HG02884 (cell line): ENCODE results near the gene SLC45A1.

Experiments
- ATAC-seq: cut with Tn5 transposase; IDR thresholded peaks from one replicate; pipeline ENCODE4 v1.9.1; 2021; ENCODE audit warnings: mild to moderate bottlenecking, moderate library complexity; ENCODE audit not compliant: unreplicated experiment

SLC45A1 gene

GRCh38 chr1:8334106-8334851 is 16.4 kb downstream of the SLC45A1 start:
- ATAC-seq, result no peak

DNA sequence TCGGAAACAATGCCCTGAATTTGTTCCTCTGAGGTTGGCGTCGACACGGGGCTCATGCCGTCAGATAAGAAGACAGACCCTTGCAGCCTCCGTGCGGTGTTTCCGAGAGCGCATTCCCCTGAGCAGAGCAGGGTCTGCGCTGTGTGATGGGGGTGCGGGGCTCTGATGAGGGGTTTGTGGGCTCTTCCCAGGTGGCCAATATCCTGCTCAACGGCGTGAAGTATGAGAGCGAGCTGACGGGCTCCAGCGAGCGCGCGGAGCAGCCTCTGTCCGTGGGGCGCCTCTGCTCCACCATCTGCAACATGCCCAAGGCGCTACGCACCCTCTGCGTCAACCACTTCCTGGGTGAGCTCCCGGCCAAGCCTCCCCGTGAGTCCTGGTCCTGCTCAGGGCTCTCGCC is 17.3 kb downstream of the SLC45A1 start:
- ATAC-seq, result no peak

- no peak for ATAC-seq
Observed at GRCh38 chr1:8337776-8338525, 20.0 kb downstream of the SLC45A1 start.

DNA sequence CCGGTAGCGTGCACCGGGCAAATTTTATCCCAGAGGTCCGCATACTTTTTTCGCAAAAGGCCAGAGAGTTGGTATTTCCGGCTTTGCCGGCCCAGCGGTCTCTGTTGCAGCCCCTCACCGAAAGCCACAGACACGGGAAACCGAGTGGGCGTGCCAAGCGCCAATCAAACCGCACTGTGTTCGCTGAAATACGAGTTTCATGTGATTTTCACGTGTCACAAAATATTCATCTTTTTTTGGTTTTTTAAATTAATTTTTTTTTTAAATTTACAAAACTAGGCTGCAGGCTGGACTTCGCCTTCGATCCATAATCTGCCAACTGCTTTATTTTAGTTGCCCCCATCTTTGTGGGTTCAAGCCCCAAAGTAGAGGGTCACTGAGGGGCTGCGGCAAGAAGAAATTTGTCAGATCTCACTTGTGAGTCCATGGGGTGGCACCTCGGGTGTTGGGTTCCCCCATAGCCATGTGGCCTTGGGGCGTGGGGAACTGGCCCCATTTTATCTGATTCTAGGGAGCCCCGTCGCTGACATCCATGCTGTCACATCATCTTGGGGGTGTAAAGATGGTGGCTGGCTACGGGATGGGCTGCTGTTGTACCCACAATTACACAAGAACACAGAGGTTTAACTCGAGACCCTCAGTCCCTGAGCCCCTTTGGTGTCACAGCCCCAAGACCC is 20.8 kb downstream of the SLC45A1 start:
- ATAC-seq, result no peak

DNA sequence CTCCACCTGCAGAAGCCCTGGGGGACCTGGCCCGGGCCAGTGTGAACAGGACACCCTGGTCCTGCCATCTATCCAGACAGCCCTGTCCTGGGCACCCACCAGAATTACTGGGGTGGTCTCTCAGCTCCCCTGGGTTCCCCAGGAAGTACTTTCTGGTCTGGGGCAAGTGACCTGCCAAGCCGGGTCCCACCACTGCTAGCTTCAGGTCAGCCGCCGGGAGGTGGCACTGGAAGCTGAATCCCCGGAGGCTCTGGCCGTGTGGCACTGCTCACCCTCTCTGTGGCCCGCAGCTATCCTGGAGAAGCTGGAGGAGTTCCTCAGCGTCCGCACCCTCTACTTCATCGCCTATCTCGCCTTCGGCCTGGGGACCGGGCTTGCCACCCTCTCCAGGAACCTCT is 21.3 kb downstream of the SLC45A1 start:
- ATAC-seq, result no peak

- no peak for ATAC-seq
Observed at GRCh38 chr1:8340448-8340847, 22.5 kb downstream of the SLC45A1 start.

DNA sequence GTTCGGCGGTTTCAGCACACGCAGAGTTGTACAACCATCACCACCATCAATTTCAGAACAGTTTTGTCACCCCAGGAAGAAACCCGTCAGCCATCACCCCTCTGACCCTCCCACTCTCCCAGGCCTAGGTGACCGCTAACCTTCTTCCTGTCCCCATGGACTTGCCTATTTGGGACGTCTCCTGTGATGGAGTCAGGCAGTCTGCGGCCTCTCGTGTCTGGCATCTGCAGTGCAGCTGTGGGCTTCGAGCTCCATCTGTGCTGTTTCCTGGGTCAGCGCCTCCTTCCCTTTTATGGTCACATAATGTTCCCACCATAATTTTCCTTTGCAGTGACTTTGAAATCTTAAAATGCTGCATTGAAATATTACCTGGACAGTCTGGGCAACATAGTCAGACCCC is 24.4 kb downstream of the SLC45A1 start:
- ATAC-seq, result no peak

DNA sequence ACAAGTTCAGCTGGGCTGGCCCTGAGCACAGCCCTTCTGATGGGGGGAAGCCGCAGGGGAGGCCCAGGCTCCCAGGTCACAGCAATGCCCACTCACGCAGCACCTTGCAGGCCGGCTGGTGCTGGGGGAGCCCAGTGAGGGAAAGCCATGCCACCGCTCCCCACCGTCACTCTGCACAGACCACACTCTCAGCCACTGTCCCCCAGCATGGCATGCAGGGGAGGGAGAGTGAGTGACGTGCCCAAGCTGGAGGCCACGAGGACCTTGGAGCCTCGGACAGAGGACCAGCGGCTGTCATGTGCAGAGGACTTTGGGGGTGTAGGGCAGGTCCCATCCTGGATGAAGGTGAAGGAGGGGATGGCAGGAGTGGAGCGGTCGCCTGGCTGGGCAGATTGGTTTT is 25.1 kb downstream of the SLC45A1 start:
- no peak for ATAC-seq

GRCh38 chr1:8343464-8344001 is 25.6 kb downstream of the SLC45A1 start:
- no peak for ATAC-seq

GRCh38 chr1:8344893-8345507 is 27.1 kb downstream of the SLC45A1 start:
- ATAC-seq, result no peak

- no peak for ATAC-seq
Observed at GRCh38 chr1:8345621-8346415, 27.9 kb downstream of the SLC45A1 start.

DNA sequence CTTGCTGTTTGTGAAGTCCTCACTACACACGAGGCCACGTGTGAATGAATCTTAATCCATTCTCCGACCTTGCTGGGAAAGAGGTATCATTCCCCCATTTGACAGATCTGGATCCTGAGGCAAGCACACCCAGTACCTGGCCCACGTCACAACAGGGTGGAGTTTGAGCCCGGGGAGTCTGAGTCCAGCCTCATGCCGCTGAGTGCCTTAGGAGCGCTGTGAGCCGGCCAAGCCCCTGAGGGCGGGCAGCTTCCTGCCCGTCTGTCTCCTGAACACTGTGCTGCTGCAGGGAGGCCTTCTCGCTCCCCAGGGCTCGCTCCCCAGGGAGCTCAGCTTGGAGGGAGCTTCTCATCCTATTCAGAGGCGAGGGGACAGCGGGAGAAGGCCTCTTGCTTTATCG is 29.7 kb downstream of the SLC45A1 start:
- ATAC-seq, result no peak

DNA sequence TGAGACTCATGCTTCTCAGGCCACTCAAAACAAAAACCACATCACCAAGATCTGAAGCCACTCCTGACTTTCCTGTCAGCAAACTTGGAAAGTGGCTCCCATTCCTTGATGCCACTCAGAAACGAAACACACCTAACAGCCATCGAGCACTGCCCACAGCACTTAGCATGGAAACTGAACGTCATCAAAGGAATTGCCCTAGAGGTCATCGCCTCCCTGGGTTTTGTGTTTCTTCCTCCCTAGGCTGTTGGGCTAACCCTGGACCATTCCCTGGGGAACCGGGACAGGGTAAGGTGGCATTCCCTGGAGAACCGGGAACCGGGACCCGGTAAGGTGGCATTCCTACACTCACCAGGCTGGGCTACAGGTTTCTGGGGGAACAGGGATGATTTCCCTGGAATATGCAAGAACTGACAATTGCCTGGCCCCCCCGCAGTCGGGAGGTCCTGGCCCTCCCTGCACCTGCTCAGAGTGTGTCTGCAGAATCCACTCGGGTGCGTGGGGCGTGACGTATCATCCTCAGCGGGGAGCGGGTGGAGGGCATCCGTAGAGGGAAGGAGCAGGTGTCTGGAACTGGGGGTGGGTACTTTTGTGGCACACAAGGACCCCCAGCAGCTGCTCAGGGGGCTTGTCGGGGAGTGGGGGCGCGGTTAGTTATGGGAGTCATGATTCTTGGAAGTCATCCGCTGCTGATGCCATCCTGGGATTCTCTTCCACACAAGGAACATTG is 30.3 kb downstream of the SLC45A1 start:
- no peak for ATAC-seq

GRCh38 chr1:8348777-8349472 is 31.0 kb downstream of the SLC45A1 start:
- no peak for ATAC-seq

DNA sequence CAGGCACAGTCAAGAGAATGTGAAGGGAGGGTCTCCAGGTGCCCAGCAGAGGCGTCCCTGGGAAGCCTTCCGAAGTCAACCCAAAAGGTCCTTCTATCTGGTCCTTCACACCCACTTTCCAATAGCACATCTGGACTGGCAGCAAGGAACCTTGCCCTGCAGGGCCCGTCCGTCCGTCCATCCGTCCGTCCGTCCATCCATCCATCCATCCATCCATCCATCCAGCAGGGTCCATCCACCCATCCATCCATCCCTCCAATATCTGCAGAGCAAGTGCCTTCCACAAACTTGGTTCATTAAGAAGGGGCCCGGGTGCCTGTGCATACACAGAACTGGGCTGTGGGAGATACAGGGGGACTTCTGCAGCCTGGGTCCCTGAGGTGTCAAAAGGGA is 31.6 kb downstream of the SLC45A1 start:
- ATAC-seq, result no peak

- no peak for ATAC-seq
Observed at GRCh38 chr1:8349961-8350360, 32.0 kb downstream of the SLC45A1 start.

GRCh38 chr1:8350914-8351684 is 33.2 kb downstream of the SLC45A1 start:
- no peak for ATAC-seq

- no peak for ATAC-seq
Observed at GRCh38 chr1:8351693-8352470, 34.0 kb downstream of the SLC45A1 start.
